HepG2 (cell line): ENCODE results near the gene GNG13. TPM values are rescaled to one million over a fixed set of nuclear protein-coding genes. Genes with fewer than 3 reads are reported as not detected.

ENCODE experiments used
- ATAC-seq: fragments of 200-7000 bp; cut with Tn5 transposase; 3 replicates; pipeline ENCODE4 v1.9.1; 2020; ENCODE audit warnings: mild to moderate bottlenecking, moderate library complexity
- BruUV-seq: library from RNA; stranded (reverse); fragments of 400-500 nt; replicated peaks from 2 replicates; lab custom pipeline; 2021; lab: Mats Ljungman, UMichigan
- CTCF ChIA-PET: fragments of 300-600 bp; formaldehyde crosslinking; extraction: SDS; loops from one replicate; lab custom pipeline; 2021; ENCODE audit warnings: low total read pairs, inconsistent platforms, low intra/inter-chr PET ratio; lab: Yijun Ruan, JAX
- POLR2A ChIA-PET: fragments of 350-600 bp; sonication (Branson Sonifier 250); formaldehyde crosslinking; loops from one replicate; lab custom pipeline; 2020; ENCODE audit warnings: antibody characterized with exemption, inconsistent platforms; lab: Yijun Ruan, JAX
- DNase-seq: peaks from one replicate; pipeline ENCODE4 v3.0.0-alpha.2; 2015; ENCODE audit warnings: low spot score
- FAIRE-seq: peaks from 3 replicates; lab custom pipeline; 2011; peaks lifted over from hg19 to GRCh38; lab: Jason Lieb, UNC
- H2AFZ ChIP-seq: one replicate; pipeline ENCODE4 v1.6.1; 2011; ENCODE audit warnings: low read length, inconsistent platforms
- H3K27ac ChIP-seq: fragments of 300-600 bp; 3 replicates; pipeline ENCODE4 v1.8.0; 2011; ENCODE audit warnings: mixed run types, mild to moderate bottlenecking, mixed read lengths, low read length, inconsistent platforms; ENCODE audit not compliant: insufficient read depth; ENCODE audit errors: extremely low read length
- H3K27me3 ChIP-seq, 2 experiments: fragments of 200-600 bp in 1 of 2; 2 replicates in 1 of 2; 3 replicates in 1 of 2; pipeline versions ENCODE4 v1.6.0 to v1.8.0; 2011; ENCODE audit warnings: low read length in 2 of 2, mild to moderate bottlenecking in 2 of 2, moderate library complexity in 2 of 2, inconsistent platforms in 1 of 2; ENCODE audit not compliant: insufficient read depth in 2 of 2, control insufficient read depth in 1 of 2
- H3K36me3 ChIP-seq, 2 experiments: fragments of 200-600 bp in 1 of 2; replicated peaks in 1 of 2; 2 replicates in 1 of 2; 3 replicates in 1 of 2; pipeline versions ENCODE4 v1.5.1 to v1.8.0; 2011; ENCODE audit warnings: low read length in 2 of 2, inconsistent platforms in 1 of 2; ENCODE audit not compliant: insufficient read depth in 2 of 2, control insufficient read depth in 1 of 2
- H3K4me1 ChIP-seq: 2 replicates; pipeline ENCODE4 v1.5.1; 2012; ENCODE audit warnings: low read length, inconsistent platforms; ENCODE audit not compliant: insufficient read depth
- H3K4me2 ChIP-seq: 2 replicates; pipeline ENCODE4 v1.6.0; 2011; ENCODE audit warnings: low read depth, low read length, inconsistent platforms
- H3K4me3 ChIP-seq, 3 experiments: fragments of 200-600 bp in 1 of 3; sonication (generic), shearing (Covaris generic) in 1 of 3; replicated peaks in 1 of 3; 2 replicates each; pipeline ENCODE4 v1.5.1; 2011 to 2016; ENCODE audit warnings: low read length in 3 of 3, inconsistent platforms in 2 of 3, low read depth in 2 of 3, mild to moderate bottlenecking in 2 of 3, control low read depth in 1 of 3, mixed read lengths in 1 of 3; ENCODE audit not compliant: insufficient read depth in 1 of 3
- H3K79me2 ChIP-seq: one replicate; pipeline ENCODE4 v1.6.1; 2011; ENCODE audit warnings: low read length, inconsistent platforms; ENCODE audit not compliant: insufficient read depth
- H3K9ac ChIP-seq: 2 replicates; pipeline ENCODE4 v1.6.0; 2011; ENCODE audit warnings: mild to moderate bottlenecking, low read depth, low read length, inconsistent platforms; ENCODE audit not compliant: insufficient read depth
- H3K9me3 ChIP-seq: 2 replicates; pipeline ENCODE4 v1.5.1; 2012; ENCODE audit warnings: mild to moderate bottlenecking, low read length
- H4K20me1 ChIP-seq: 2 replicates; pipeline ENCODE4 v1.6.0; 2011; ENCODE audit warnings: inconsistent platforms, mild to moderate bottlenecking, low read length, moderate library complexity; ENCODE audit not compliant: insufficient read depth
- DPF2 ChIP-seq: sonication (generic); formaldehyde crosslinking; IDR thresholded peaks from 2 replicates; pipeline ENCODE4 v1.4.0; 2020; ENCODE audit warnings: mild to moderate bottlenecking, low read depth, missing genetic modification reagents, borderline replicate concordance
- GATA4 ChIP-seq: sonication (generic); IDR thresholded peaks from 2 replicates; pipeline ENCODE4 v1.6.1; 2016; ENCODE audit warnings: antibody characterized with exemption, low read depth, borderline replicate concordance
- GATAD1 ChIP-seq: IDR thresholded peaks from 2 replicates; pipeline ENCODE4 v1.6.1; 2016; ENCODE audit warnings: missing genetic modification reagents, missing compliant biosample characterization
- GMEB1 ChIP-seq: sonication (generic); formaldehyde crosslinking; IDR thresholded peaks from 2 replicates; pipeline ENCODE4 v1.5.1; 2020; ENCODE audit warnings: missing genetic modification reagents, mild to moderate bottlenecking, borderline replicate concordance
- HNRNPL ChIP-seq: fragments of 200-400 bp; formaldehyde crosslinking; IDR thresholded peaks from 2 replicates; pipeline ENCODE4 v1.6.1; 2017; ENCODE audit warnings: mild to moderate bottlenecking, low read depth, low read length
- MEF2D ChIP-seq: sonication (generic); formaldehyde crosslinking; IDR thresholded peaks from 2 replicates; pipeline ENCODE4 v1.5.1; 2020; ENCODE audit warnings: mild to moderate bottlenecking, missing genetic modification reagents
- PAXIP1 ChIP-seq: sonication (generic); formaldehyde crosslinking; conservative IDR thresholded peaks from 2 replicates; pipeline ENCODE4 v1.4.0; 2020; ENCODE audit warnings: mild to moderate bottlenecking, missing genetic modification reagents, moderate library complexity
- ZNF362 ChIP-seq: sonication (generic); formaldehyde crosslinking; IDR thresholded peaks from 2 replicates; pipeline ENCODE4 v1.4.0; 2020; ENCODE audit warnings: missing genetic modification reagents, mild to moderate bottlenecking, borderline replicate concordance
- ZNF646 ChIP-seq: sonication (generic); formaldehyde crosslinking; IDR thresholded peaks from 2 replicates; pipeline ENCODE4 v1.9.0; 2021; ENCODE audit warnings: mild to moderate bottlenecking, missing genetic modification reagents
- WGBS: methylation state at CpG from one replicate; pipeline ENCODE4 v1.1.6; 2017; ENCODE audit warnings: low lambda C conversion rate; 5-methylcytosine and 5-hydroxymethylcytosine counted together
- in situ Hi-C: cut with HindIII; loops from 2 replicates; pipeline ENCODE4 v1.10.0; 2017; ENCODE audit warnings: low pct_unique_long_range_greater_than_20kb; ENCODE audit not compliant: extremely low pct_ligation_motif_present
- intact Hi-C: fragments of 100-400 bp; cut with micrococcal nuclease; formaldehyde crosslinking; loops from one replicate; pipeline ENCODE4 v1.10.0; 2022; ENCODE audit not compliant: unreplicated experiment
- polyA plus RNA-seq, 8 experiments: library from polyadenylated mRNA; depleted of rRNA in 3 of 8; stranded (reverse) in 7 of 8; unstranded in 1 of 8; fragments of >200 nt; fragmentation: Illumina TruSeq in 4 of 8; extraction: Trizol in 4 of 8; gene quantifications; 2 replicates each; pipeline versions ENCODE4 v1.2.1 to v1.2.3, GENCODE V29; 2011 to 2016; ENCODE audit warnings: low read depth in 4 of 8, missing spikeins in 1 of 8, mixed read lengths in 1 of 8; ENCODE audit not compliant: insufficient read depth in 1 of 8
- total RNA-seq, 5 experiments: library from RNA; depleted of rRNA; stranded (reverse); fragments of >200 nt; fragmentation: Illumina TruSeq; extraction: Trizol; gene quantifications; 2 replicates each; pipeline ENCODE4 v1.2.3, GENCODE V29; 2016; ENCODE audit warnings: low read depth in 1 of 5

Gene GNG13
- total and polyA plus RNA-seq, 2 of the 13 experiments (the other 11 are each of a cell fraction or from before 2014, with no cell fraction given): not detected

- no peak for FAIRE-seq
- no peak for ATAC-seq
- WGBS: 61% methylated on average over 6 of the region's 9 CpGs
- H3K9me3 ChIP-seq: no peaks in the 10 kb centered on the region
- no peaks in the 10 kb centered on the region for H4K20me1 ChIP-seq
- intact Hi-C loops: no loop called here
- POLR2A ChIA-PET: interaction anchor here (0.6 kb wide), 1 partner anchor 36 kb away, joined by 3 read pairs; the partner anchor contains the start of gene METRN
- no peak overlapping the region for H3K4me3 ChIP-seq
- no peaks in the 10 kb centered on the region for H3K79me2 ChIP-seq
- peaks cover 11% of the 10 kb centered on the region for H3K4me1 ChIP-seq
- no peak overlapping the region for H2AFZ ChIP-seq
- no peak overlapping the region for H3K4me2 ChIP-seq
- in situ Hi-C loops: no loop called here
- H3K27me3 ChIP-seq: peaks cover 5 to 43% of the 10 kb centered on the region in 2 experiments
- no TSS peak for BruUV-seq
- no peak overlapping the region for H3K27ac ChIP-seq
- no peak for DNase-seq
- CTCF ChIA-PET: no interaction called here
- H3K36me3 ChIP-seq: no peaks in the 10 kb centered on the region
- no peak overlapping the region for H3K9ac ChIP-seq
- no peak for TF ChIP-seq GATAD1
- no peak for TF ChIP-seq MEF2D
- no peak for TF ChIP-seq GATA4
- TF ChIP-seq ZNF362 (CRISPR knock-in tag): no peak
- no peak for TF ChIP-seq GMEB1 (CRISPR knock-in tag)
- TF ChIP-seq ZNF646: no peak
- TF ChIP-seq DPF2 (CRISPR knock-in tag): no peak
- no peak for TF ChIP-seq PAXIP1 (CRISPR knock-in tag)
- TF ChIP-seq HNRNPL: no peak
These were observed 50.0 kb downstream of the GNG13 start for GRCh38 chr16:750485-750884.
